C4-2B (cell line): ENCODE results near the gene CACHD1.

Experiments used
- H3K27ac ChIP-seq: fragments of 450-650 bp; 2 replicates; pipeline ENCODE4 v1.5.1; 2017
- ZFX ChIP-seq: fragments of 450-650 bp; IDR thresholded peaks from 2 replicates; pipeline ENCODE4 v1.6.1; 2017
- TF ChIP-seq, protein P1 (sequence below): fragments of 450-650 bp; conservative IDR thresholded peaks from 2 replicates; pipeline ENCODE4 v1.5.1; 2017; ENCODE audit warnings: mild to moderate bottlenecking

CACHD1 gene

DNA sequence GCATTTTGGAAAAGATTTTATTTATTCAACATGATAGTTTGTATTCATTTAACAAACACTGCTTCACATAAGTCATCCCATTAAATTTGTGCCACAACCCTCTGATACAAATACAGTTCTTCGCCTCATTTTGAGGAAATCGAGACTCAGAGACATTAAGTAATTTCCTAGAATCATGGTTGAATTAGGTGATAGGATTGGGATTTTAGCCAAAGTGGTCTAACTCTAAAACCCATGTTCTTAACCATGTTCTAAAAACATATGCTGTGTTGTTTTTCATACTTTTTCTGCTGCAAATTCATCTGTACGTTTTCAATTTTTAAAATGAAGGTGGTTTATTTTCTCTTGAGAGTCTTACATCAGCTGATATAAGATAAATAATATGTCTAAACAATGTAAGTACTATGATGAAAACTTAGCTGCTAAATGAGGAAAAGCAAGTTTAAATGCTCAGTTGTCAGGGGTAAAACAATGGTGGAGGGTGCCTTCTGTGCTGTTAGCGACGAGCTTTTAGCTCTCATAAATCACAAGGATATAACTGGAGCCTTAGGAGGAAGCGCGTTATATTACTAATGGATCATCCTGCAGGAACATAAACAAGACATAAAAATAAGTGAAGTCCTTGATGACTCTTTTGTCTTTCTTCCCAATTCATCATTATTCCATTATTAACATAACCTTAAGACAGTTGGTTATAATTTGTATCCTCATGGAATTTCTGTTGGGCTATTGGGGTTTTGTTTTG is 97.7 kb downstream of the CACHD1 start:
- no peak for TF ChIP-seq ZFX
- TF ChIP-seq, protein P1, sequence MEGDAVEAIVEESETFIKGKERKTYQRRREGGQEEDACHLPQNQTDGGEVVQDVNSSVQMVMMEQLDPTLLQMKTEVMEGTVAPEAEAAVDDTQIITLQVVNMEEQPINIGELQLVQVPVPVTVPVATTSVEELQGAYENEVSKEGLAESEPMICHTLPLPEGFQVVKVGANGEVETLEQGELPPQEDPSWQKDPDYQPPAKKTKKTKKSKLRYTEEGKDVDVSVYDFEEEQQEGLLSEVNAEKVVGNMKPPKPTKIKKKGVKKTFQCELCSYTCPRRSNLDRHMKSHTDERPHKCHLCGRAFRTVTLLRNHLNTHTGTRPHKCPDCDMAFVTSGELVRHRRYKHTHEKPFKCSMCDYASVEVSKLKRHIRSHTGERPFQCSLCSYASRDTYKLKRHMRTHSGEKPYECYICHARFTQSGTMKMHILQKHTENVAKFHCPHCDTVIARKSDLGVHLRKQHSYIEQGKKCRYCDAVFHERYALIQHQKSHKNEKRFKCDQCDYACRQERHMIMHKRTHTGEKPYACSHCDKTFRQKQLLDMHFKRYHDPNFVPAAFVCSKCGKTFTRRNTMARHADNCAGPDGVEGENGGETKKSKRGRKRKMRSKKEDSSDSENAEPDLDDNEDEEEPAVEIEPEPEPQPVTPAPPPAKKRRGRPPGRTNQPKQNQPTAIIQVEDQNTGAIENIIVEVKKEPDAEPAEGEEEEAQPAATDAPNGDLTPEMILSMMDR: no peak
- no peak overlapping the region for H3K27ac ChIP-seq

- no peak for TF ChIP-seq ZFX
- TF ChIP-seq, protein P1: no peak
- H3K27ac ChIP-seq: no peak overlapping the region
These were observed 98.2 kb downstream of the CACHD1 start for GRCh38 chr1:64568171-64568450.

DNA sequence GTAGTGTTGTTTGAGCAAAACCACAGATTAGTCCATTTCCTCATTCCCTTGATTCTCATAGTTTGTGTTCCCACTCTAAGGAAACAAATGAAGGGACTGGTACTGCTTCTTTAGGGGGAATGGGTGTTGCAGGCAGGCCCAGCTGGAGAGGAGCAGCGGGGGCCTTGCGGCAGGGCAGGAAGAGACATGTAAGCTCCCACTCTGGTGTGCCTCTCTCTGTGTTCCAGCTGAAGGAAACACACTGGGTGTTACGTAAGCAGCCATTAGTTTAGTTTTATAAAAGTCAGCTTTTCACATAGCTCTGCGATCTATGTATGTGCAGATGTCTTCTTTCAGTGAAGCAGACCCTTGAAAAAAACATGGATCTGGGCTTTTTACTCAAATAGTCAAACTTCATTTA is 99.5 kb downstream of the CACHD1 start:
- H3K27ac ChIP-seq: no peak overlapping the region
- TF ChIP-seq ZFX: no peak
- TF ChIP-seq, protein P1: no peak

DNA sequence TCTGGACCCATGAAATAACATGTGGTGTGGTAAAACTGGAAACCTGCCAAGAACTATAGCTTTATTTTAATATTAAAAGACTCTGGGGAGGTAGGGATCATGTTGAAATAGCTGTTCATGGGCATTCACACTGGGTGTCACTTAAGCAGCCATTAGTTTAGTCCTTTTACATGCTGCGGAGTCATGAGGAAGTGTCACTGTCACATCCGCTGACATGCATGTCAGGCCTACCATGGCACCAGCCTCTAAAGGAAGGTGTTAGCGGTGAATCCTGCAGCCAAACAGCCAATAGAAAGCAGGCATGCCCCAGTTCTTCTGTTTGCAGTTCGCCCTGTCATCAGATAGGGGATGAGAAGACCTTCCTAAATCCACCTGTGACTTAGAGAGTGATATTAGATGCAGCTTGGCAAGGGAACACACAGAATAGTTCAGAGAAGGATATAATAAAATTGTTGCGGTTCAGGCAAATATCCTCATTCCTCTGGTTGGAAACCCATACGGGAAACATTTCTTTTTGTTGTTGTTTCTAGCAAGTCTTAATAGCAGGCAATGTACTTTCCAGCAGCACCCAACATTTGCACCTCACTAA is 100.4 kb downstream of the CACHD1 start:
- TF ChIP-seq ZFX: no peak
- TF ChIP-seq, protein P1: no peak
- H3K27ac ChIP-seq: no peak overlapping the region

DNA sequence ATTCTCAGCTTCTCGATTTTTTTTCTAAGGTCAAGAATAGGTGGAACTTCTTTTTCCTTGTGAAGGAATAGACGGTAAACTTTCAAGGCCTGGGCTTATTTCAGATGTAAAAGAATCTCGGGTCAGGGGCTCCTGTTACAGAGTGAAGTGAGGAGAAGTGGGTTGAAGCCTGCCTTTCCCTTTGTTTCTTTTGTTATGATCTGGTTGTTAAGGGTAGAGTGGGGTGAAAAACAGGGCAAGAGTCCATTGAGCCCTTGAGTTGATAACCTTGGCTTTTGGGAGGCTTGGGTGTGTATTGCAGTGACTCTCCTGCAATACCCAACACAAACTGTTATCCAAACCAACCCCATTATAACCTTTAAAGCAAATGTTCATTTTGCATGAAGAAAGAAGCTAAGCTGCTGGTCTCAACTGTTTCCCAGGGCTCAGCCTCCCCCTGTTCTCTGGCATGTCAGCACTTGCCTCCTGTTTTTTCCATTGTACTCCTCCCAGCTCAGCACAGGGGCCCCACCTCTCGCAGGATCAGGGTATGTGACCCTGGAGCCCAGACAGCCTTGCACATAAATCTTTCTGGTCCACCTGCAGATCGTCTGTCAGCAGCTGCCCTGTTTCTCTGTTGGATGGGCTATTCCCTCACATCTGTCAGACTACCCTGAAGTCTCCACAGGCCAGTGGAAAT is 102.4 kb downstream of the CACHD1 start:
- TF ChIP-seq ZFX: no peak
- TF ChIP-seq, protein P1: no peak
- H3K27ac ChIP-seq: no peak overlapping the region

- no peak for TF ChIP-seq ZFX
- TF ChIP-seq, protein P1: no peak
- no peak overlapping the region for H3K27ac ChIP-seq
These were observed 104.4 kb downstream of the CACHD1 start for GRCh38 chr1:64574301-64574700.
